ENCODE measurements around the gene PXMP2.

- TF ChIP-seq EZH2 (IDR thresholded peaks at IDR 0.05; ENCODE audit: low read length) (no peak), CTCF (optimal IDR thresholded peaks at IDR 0.05 in 1 of 3, IDR thresholded peaks at IDR 0.05 in 1 of 3, conservative IDR thresholded peaks at IDR 0.05 in 1 of 3; ENCODE audit: extremely low read depth in 1 of 3, insufficient read depth in 2 of 3, low read length in 3 of 3) (no peak)
Measured at GRCh38 chr12:132685400-132685799, 2.0 kb upstream of the PXMP2 start.
